Fibroblast of pulmonary artery (primary cell): ENCODE results near the gene EGFR.

Experiments used
- DNase-seq: peaks from one replicate; pipeline ENCODE4 v3.0.0-alpha.2; 2010; ENCODE audit warnings: low read depth
- H3K4me3 ChIP-seq: replicated peaks from 2 replicates; pipeline ENCODE4 v1.5.1; 2011; ENCODE audit warnings: low read depth, mild to moderate bottlenecking, control low read depth, low read length, moderate library complexity
- TF ChIP-seq, protein P1 (sequence below): IDR thresholded peaks from 2 replicates; pipeline ENCODE4 v1.5.1; 2011; ENCODE audit warnings: mild to moderate bottlenecking, control low read depth, low read length, inconsistent platforms; ENCODE audit errors: missing control alignments

The EGFR gene

DNA sequence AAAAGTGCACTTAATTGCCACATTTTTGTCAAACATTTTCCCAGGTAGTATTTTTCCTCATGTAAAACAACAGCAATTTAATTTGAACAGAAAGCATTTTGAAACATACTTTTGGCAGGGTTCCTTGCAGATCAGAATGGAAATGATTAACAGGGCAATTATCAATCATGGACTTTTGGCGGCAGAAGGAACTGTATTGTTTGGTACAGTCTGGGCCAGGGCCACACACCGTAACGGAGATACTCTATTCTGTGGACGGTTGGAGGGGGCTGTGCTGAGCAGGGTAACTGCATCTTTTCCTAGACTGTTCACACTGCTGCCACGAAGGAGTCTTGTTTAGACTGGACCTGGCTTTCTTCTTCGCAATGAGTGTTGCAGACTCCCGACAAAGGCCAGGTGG is 62.3 kb downstream of the EGFR start:
- no peak for DNase-seq
- no peak overlapping the region for H3K4me3 ChIP-seq
- TF ChIP-seq, protein P1, sequence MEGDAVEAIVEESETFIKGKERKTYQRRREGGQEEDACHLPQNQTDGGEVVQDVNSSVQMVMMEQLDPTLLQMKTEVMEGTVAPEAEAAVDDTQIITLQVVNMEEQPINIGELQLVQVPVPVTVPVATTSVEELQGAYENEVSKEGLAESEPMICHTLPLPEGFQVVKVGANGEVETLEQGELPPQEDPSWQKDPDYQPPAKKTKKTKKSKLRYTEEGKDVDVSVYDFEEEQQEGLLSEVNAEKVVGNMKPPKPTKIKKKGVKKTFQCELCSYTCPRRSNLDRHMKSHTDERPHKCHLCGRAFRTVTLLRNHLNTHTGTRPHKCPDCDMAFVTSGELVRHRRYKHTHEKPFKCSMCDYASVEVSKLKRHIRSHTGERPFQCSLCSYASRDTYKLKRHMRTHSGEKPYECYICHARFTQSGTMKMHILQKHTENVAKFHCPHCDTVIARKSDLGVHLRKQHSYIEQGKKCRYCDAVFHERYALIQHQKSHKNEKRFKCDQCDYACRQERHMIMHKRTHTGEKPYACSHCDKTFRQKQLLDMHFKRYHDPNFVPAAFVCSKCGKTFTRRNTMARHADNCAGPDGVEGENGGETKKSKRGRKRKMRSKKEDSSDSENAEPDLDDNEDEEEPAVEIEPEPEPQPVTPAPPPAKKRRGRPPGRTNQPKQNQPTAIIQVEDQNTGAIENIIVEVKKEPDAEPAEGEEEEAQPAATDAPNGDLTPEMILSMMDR = no peak

DNA sequence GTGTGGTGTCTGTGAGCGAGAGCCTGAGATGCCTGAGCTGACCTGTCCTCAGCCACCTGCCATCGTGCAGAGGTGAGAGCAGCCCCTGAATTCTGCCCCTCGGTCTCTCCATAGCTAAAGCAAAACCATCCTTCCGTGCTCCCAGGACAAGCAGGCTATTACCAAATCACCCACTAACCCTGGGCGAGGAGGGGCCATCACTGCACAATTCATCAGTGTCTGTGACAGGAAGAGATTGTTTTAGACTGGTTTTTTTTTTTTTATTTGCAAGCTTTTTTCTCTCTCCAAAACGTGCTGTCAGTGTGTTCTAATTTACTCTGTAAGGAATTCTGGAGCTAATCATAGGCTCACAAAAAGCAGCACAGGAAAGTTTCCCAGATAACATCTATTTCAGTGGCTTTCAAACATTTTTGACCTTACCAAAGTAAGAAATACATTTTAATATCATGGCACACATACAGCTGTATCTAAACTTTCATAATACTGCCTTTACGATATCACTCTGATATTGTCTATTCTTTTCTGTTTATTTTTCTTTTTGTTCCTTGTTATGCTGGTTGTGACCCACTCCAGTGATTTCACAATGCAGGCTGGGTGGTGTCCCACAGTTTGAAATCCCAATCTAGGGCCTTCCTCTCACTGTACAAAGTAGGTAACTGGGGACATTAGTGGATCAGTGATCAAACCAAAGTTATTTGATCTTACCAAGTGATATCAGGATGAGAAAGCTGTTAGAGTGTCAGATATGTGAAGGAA is 62.8 kb downstream of the EGFR start:
- TF ChIP-seq, protein P1 = no peak
- no peak for DNase-seq
- no peak overlapping the region for H3K4me3 ChIP-seq

DNA sequence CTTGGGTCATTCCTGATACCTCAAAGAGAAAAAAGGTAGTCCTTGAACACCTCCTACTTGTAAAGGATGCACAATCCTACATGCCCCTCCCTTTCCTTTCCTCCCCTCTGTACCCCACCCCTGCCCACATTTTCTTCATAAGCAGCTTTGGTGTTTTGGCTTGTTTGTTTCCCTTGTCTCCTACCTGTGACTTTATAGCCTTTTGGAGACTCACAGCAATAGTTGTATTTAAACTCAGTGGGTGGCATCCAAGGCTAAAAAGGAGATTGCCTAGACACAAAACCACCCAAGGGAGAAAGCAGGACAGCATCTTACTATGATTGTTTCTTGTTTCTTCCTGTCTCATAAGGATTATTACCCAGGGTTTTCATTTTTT is 63.4 kb downstream of the EGFR start:
- no peak overlapping the region for H3K4me3 ChIP-seq
- no peak for DNase-seq
- TF ChIP-seq, protein P1 = no peak

DNA sequence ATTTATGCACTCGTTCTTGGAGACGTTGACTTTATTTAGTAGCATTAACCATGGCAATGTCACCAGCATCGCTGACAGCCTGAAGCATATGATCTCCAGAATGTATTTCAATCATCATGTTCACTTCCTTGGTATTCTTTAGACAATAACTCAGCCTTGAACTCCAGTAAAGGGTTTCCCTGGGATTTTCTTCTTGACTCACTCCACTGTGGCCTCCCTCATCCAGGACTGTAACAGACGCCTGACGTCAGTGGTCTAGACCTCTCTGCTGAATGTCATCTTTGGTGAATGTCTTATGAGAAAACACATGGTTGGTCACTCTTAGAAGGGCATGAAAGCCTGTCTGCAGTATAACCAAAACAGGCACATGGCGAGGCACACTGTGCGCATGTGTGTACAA is 64.4 kb downstream of the EGFR start:
- H3K4me3 ChIP-seq = no peak overlapping the region
- TF ChIP-seq, protein P1 = no peak
- DNase-seq = peak; percentile 36

DNA sequence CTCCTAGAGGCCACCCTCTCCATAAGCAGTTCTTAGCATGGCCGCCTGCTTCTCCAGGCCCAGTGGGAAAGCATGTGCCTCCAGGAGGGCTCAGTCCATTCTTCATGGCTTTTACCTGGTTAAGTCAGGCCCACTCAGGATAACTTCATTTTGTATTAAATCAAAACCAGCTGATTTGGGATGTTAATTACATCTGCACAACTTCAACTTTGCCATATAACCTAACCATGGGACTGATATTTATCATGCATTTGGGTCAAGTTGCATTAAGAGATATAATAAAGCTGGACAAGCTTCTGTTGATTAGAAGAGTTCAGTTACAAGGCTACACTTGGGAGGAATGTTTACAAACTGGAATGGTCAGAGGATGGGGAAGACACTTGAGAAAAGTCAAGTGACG is 65.5 kb downstream of the EGFR start:
- H3K4me3 ChIP-seq = no peak overlapping the region
- DNase-seq = no peak
- TF ChIP-seq, protein P1 = no peak

DNA sequence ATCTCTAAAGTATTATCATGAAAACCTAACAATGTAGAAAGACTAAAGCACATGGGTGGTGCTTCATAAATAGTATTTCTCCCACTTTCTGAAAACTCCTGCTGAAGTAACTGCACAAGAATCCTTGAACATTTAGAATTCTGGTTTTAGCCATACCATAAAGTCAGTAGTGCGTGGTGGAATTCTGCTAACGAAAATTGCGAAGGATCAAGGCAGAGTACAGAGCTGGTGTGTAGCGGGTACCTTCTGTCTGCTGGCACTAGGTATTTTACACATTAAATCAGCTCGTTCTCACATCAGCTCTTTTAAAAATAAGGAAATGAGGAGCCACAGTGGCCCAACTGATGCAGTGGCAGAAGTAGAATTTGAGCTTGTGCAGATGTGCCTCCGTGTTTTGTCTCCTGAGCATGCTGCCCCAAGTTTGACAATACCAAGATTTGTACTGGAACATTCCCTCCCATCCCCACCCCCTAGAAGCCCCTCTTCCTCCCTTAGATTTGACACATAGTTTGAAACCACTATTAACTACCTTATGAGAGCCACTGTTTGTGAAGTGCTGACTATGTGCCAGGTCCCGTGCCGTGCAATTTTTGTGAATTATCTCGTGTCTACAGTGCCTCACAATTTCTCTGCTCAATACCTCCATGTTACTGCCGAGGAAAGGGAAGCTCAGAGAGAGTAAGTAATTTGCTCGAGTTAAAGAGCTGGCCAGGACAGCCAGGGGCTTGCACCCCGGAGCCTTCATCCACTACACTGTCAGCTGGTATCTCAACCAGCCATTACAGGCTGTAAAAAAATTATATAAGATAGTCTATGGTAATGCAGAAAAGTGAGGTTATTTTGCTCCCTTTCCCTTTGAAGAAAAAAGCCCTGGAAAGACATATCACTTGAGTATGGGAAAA is 66.9 kb downstream of the EGFR start:
- no peak for DNase-seq
- TF ChIP-seq, protein P1 = no peak

More for the DNA sequence above, 66.9 kb downstream of the EGFR start:
- H3K4me3 ChIP-seq = peak overlapping the region; percentile 43
